GM10248 (cell line): ENCODE measurements around the gene HMG20A.
A peak's percentile ranks its signal among the peaks of the same experiment; 100 is the strongest.

Experiments used
- CTCF ChIA-PET: fragments of 300-600 bp; sonication (Branson Sonifier 250); formaldehyde crosslinking; extraction: SDS; loops from one replicate; lab custom pipeline; 2021; ENCODE audit warnings: antibody characterized with exemption; lab: Yijun Ruan, JAX
- POLR2A ChIA-PET: fragments of 350-650 bp; sonication (Branson Sonifier 250); formaldehyde crosslinking; extraction: SDS; loops from one replicate; lab custom pipeline; 2020; ENCODE audit warnings: antibody characterized with exemption; lab: Yijun Ruan, JAX
- DNase-seq: peaks from one replicate; pipeline ENCODE4 v3.0.0; 2012; ENCODE audit errors: extremely low spot score
- CTCF ChIP-seq: IDR thresholded peaks from 2 replicates; pipeline ENCODE4 v1.5.1; 2012; ENCODE audit warnings: mild to moderate bottlenecking, low read depth; ENCODE audit errors: extremely low read depth, missing control alignments, control extremely low read depth

HMG20A gene

GRCh38 chr15:77418391-77418965 is 2.2 kb upstream of the HMG20A start:
- ChIA-PET CTCF (interaction anchor here (0.9 to 1.4 kb wide), 6 partner anchors 8 to 228 kb away, joined by 3 to 5 read pairs (median 4); no protein-coding TSS in a partner anchor), POLR2A (no interaction called here)
- no peak for DNase-seq
- TF ChIP-seq CTCF: no peak

GRCh38 chr15:77418966-77419835 is 1.5 kb upstream of the HMG20A start:
- peak; percentile 56 for DNase-seq

GRCh38 chr15:77419836-77420609 is 665 bp upstream of the HMG20A start, which contains the start of gene PEAK1:
Gene PEAK1, minus strand, starts transcription at chr15:77420104. Its CDS starts 238,178 bp downstream, at chr15:77181926.
- ChIA-PET POLR2A (no interaction called here), CTCF (interaction anchor here (0.9 to 2.9 kb wide), 9 partner anchors 10 to 230 kb away, joined by 3 to 12 read pairs (median 3); no protein-coding TSS in a partner anchor)
- TF ChIP-seq CTCF: no peak
- peak; percentile 97 for DNase-seq

More at GRCh38 chr15:77418966-77419835, 1.5 kb upstream of the HMG20A start:
- CTCF ChIA-PET: interaction anchor here (0.9 to 1.4 kb wide), 7 partner anchors 9 to 229 kb away, joined by 3 to 5 read pairs (median 3); no protein-coding TSS in a partner anchor
- POLR2A ChIA-PET: no interaction called here
- peak; percentile 53 for TF ChIP-seq CTCF

- no peak for TF ChIP-seq CTCF
- no peak for DNase-seq
- ChIA-PET CTCF (interaction anchor here (0.9 to 2.9 kb wide), 11 partner anchors 9 to 234 kb away, joined by 3 to 12 read pairs (median 3); no protein-coding TSS in a partner anchor), POLR2A (no interaction called here)
Measured at GRCh38 chr15:77421370-77421700, 647 bp downstream of the HMG20A start.

GRCh38 chr15:77425104-77425503 is 4.4 kb downstream of the HMG20A start:
- CTCF ChIA-PET: interaction anchor here (0.8 to 2.3 kb wide), 5 partner anchors 10 to 72 kb away, joined by 3 to 9 read pairs (median 4); no protein-coding TSS in a partner anchor
- no peak for DNase-seq
- no peak for TF ChIP-seq CTCF
- POLR2A ChIA-PET: no interaction called here

GRCh38 chr15:77426377-77426776 is 5.7 kb downstream of the HMG20A start:
- TF ChIP-seq CTCF: no peak
- DNase-seq: no peak
- ChIA-PET CTCF (interaction anchor here (0.9 to 2.3 kb wide), 6 partner anchors 11 to 241 kb away, joined by 3 to 9 read pairs (median 3); no protein-coding TSS in a partner anchor), POLR2A (no interaction called here)
